Smooth muscle cell of the brain vasculature (primary cell): ENCODE data around the gene LCE6A.
A peak's percentile ranks its signal among the peaks of the same experiment; 100 is the strongest.

Experiments used
- DNase-seq: peaks from one replicate; pipeline ENCODE4 v3.0.0-alpha.2; 2012; ENCODE audit warnings: low read depth, low spot score

Gene LCE6A, protein sequence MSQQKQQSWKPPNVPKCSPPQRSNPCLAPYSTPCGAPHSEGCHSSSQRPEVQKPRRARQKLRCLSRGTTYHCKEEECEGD

DNA sequence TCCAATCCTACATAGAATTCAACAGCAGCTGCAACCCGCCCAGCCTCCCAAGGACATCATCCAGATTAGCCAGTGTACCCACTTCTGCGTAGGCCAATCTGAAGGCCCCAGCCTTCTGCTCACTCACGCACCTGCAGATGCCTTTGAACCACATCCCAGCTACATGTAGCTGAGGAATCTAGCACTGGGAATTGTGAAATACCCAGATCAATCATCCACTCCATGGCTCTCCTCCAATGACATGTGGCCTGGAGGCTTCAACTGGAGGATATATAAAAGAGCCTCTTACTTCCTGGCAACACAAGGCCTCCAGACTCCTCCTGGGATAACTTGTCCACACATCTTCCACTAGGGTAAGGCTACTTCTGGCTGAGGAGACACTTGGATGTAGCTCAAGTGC is at the start of gene LCE6A:
Gene LCE6A (plus strand): TSS at position 301 of the 400 bp plus-strand sequence. CDS start 665 bp downstream, outside the sequence.
- DNase-seq = no peak

DNA sequence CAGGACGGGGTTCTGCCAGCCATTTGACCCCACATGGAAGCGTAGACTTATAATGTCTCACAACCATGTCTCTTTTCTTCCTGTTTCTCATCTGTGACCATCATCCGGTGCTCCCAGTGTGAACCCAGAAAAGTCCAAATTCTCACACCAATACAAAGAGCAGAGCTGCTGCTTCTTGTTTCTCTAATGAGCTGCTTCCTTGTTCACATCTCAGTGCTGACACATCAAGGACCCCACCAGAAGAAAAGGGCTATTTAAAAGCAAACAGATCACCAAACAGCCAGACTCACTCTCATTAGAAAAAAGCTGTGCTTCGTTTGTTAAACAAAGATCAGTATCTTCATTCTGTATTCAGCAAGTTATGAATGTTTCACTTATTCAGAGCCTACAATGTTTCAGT is 47.0 kb upstream of the LCE6A start:
- no peak for DNase-seq

DNA sequence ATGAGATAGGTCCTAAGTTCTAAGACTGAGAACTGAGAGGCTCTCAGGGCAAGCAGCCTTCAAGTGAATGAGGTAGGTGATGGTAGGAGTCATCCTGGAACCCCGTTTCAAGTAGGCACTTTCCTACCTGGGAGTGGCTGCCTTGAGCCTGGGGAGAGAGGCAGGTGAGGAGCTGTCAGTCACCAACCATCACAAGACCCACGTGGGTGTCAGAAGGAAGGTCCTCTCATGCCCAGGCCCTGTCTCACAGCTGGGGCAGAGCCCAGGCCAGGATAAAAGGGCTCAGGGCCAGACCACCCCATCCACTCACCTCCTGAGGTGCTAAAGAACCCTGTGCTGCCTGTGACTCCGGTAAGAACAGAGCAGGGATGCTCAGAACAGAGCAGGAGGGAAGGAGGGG is 46.2 kb upstream of the LCE6A start, which contains the start of gene LCE1D:
Gene LCE1D (plus strand): TSS at position 301 of the 400 bp plus-strand sequence. CDS start 1,074 bp downstream, outside the sequence.
- no peak for DNase-seq

DNA sequence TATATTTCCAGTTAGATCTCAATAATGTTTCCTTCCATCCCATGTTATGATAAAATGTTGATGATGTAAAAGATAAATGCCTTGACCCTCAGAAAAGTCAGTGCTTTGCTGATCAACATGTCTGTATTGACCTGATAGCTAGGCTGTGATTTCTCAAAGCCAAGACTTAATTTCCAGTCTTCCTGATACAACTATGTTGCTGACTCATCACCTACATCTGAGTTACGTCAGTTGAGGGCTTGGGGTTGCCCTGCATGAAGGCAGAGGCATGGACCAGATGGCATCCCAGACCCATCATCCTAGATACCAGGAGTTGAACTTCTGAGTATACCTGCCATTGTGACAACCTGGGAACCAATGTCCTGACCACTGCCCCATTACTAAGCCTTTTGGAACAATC is 41.3 kb upstream of the LCE6A start:
- DNase-seq = no peak

DNA sequence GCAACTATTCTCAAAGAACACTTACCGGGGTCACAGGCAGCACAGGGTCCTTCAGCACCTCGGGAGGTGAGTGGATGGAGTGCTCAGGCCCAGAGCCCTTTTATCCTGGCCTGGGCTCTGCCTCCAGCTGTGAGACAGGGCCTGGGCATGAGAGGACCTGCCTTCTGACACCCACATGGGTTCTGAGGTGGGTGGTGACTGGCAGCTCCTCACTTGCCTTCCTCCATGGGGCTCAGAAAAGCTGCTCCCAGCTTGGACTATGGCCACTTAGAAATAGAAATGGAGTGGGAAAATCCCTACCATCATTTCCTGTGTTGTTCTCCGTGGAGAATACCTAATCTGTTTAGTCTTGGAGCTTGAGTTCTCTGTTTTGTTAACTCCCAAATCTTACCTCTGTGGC is 36.1 kb upstream of the LCE6A start, which contains the start of gene LCE1C:
Gene LCE1C (minus strand): TSS at position 76 of the 400 bp plus-strand sequence. CDS start 1,173 bp downstream, outside the sequence.
- no peak for DNase-seq

DNA sequence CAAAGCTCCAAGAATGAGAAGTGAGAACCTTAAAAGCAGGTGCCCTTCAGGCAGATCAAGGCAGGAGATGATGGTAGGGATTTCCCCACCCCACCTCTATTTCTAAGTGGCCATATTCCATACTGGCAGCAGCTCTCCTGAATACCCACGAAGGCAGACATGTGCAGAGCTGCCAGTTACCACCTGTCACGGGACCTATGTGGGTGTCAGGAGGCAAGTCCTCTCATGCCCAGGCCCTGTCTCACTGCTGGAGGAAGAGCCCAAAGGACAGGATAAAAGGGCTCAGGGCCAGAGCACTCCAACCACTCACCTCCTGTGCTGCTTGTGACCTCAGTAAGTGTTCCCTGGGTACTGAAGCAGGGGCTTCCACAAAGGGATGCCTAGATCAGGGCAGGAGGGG is 31.6 kb upstream of the LCE6A start:
- no peak for DNase-seq

DNA sequence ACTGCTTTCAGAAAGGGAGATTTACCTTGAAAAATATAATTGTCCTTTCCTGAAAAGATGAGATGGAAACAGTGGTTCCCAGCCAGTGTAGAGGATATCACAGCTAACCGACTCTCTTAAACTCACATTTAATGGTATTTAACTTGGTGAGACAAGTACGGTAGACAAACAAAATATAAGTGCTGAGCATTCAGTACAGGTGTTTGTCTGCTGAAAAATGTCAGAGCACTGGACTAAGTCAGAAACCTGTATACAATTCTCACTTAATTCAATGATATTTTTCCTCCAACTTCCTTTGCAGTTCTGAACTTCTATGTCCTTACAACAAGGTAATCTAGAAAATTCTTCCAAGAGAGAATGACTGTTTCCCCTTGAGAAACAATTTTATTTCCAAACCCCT is 31.0 kb upstream of the LCE6A start, which contains the start of gene LCE1B:
Gene LCE1B (plus strand): TSS at position 301 of the 400 bp plus-strand sequence. CDS start 476 bp downstream, outside the sequence.
- no peak for DNase-seq

DNA sequence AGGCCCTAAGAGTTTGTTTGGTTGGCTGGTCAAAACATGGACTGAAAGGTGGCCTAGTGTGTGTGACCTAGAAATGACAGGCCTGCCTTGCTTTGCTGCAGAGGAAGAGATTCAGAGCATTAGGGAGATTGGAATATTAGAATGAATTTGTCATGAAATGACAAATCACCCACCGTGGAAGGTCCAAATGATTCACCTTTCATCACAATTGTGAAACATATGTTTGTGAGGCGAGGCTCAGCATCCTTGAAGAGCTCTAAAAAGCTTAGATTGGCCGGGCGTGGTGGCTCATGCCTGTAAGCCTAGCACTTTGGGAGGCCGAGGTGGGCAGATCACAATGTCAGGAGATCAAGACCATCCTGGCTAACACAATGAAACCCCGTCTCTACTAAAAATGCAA is 25.3 kb upstream of the LCE6A start:
- DNase-seq = no peak

DNA sequence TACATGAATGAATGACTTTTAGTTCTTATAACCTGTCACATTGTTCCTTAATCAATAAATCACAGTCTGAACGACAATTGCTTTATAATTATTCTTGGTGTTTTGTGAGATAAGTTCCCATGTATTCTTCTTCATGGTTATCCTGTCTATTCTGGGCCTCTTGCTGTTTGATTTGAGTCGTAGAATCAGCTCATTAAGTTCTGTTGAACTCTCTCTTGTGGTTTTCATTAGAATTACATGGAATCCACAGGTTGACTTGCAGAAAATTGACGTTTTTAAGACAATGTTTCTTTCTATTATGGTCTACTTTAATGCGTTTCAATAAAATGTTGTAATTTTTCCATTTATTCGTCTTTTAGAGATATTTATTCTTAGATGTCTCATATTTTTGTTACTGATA is 19.4 kb upstream of the LCE6A start:
- no peak for DNase-seq

DNA sequence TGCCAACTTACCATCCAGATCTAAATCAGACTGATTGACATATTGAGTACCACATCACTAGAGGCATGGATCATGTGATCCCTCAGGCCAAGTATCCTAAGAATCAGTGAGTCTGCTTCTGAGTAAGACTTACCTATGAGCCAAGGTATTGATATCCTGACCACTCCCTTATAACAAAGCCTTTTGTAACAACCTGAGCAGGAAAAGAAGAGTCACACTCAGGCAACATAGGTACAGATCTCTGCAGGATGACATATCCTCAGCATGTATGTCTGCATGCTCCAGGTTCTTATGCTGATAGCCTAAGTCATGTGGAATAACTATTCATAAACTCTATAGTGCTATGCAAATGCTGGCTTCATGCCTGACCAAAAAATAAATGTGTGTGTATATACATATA is 17.7 kb upstream of the LCE6A start:
- DNase-seq = no peak

DNA sequence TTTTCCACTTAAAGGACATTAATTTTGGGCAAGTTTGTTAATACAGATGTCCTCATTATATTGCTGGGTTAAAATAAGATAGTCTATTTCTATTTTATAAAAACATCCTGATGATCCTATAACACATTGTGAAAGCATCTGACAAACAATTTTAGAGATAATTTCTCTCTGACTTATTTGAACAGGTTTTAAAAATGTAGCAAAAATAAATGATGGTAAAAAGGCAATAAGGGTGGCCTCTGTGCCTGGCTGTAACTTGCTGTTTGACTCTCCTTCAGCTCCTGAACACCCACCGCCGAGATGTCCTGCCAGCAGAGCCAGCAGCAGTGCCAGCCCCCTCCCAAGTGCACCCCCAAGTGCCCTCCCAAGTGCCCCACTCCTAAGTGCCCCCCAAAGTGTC is 15.5 kb upstream of the LCE6A start, which contains the start of gene LCE1A:
Gene LCE1A (plus strand): TSS at position 301 of the 400 bp plus-strand sequence. CDS start 0 bp downstream, at position 301.
- DNase-seq = no peak

DNA sequence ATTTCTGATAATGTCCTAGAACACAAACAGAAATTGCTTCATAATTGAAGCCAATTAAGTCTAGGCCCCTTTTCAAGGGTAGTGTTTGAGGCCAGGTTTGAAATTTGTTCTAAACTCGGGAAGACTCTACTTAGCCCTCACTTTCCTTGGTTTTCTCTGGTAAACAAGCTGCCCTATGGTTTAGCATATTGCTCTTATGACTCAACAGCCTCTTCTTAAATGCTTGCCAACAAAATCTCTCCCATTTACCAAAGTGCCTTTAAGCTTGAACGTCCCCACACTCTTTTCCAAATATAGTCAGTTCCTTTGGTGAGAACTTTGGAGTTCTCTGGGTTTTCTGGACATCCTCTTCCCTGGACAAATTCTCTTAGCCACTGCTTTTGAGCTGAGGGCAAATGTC is 5.8 kb upstream of the LCE6A start:
- no peak for DNase-seq

DNA sequence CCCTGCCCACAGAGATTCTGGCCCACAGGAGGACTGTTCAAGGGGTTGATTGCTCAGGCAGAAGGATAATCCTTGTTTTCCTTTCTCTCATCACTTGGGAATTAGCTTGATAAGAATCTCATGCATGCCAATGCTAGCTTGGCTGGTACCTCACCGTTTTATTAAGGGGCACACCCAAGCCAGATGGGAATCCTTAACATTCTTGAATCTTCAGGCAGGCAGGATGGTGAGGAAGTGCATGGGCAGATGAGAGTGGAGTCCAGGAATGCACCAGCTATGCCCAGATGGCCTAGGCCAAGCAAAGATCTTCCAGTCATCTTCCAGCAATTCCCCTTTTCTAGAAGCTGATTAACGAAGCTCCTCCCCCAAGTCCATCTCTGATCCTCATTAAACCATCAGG is 13.0 kb downstream of the LCE6A start:
- DNase-seq = no peak

DNA sequence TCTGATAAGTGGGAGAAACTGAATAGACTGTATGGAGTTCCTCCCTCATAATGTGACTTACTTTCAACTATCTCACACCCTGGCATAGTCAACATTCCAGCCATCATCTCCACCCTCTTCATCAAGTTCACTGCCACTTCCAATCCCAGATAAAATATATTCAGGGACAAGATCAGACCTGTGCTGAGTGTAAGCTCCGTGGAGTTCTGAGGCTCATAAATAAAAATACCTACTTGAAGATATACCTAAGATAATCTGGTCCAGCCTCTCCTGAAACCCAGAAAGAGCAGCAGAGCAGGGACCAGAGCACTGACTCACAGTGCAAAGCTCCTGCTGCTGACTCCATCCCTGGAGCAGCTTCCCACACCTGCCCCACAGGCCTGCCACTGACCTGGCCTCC is 15.4 kb downstream of the LCE6A start:
- no peak for DNase-seq

DNA sequence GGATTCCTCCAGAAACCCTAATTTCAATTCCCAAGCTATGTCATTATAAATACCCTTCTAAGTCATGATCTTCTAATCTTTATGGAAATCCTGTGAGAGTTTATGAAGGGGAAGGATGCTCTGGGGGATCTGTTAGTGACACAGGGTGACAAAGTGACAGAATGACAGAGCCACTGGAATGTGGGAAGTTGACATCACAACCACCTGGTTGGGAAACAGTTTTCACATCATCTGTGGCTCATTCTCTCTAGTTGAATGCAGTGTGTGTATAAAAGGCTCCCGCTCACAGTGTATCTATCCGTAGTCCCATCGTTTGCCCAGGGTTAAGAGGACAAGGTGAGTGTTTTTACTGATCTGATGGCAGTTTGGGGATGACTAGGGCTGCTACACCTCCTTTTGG is 17.0 kb downstream of the LCE6A start, which contains the start of gene LCE7A:
Gene LCE7A (plus strand): TSS at position 301 of the 400 bp plus-strand sequence. CDS start 702 bp downstream, outside the sequence.
- no peak for DNase-seq

DNA sequence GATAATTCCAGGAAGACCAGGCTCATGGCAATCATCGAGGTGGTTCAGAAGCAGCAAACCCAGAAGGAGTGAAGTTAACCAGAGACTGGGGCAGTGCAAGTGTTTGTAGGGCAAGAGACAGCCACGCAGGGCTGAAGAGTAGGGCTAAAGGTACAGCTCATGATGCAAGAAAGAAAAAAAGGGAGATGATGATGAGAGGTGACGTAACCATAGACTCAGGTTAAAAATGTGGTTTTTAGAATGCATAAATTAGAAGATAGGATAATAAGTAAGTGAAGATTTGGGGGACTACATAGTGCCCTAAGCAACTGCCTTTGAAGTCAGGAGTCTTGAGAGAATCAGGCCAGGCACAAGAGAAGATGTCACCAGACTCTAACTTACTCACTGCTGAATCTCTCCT is 17.5 kb downstream of the LCE6A start:
- no peak for DNase-seq

DNA sequence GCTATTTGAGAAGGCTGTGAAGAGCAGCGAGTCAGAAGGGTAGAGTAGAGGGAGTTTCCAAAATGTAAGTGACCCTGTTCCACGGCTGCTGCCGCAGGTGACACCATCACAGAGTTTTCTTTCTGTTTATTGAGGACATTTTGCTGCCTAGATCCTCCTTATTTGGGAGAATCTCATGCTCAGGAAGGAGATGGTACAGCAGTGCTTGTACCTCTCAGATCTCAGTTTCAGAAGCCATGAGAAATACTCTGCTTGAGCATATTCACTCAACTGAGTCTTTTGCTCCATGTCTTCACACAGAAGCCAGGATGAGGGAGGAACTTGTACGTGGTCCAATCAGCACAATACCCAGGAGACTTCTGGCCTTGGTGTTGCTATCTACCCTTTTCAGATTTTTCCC is 18.7 kb downstream of the LCE6A start:
- DNase-seq = no peak

DNA sequence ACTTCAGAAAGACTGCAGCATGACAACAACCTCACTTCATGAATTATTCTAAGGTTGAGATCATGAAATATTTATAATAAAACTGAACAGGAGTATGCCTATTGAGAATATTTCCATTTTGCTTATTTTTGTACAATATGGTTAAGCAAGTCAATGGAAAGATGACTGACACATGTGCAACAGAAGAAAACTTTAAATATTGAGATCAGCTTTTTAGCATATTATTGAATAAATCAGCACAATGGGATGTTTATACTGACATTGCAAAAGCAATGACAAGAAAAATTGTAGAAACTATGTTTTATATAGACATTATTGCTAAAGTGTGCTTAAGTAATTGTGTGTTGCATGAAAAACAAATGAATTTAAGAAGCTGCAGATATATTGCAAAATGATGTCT is 21.8 kb downstream of the LCE6A start:
- no peak for DNase-seq

DNA sequence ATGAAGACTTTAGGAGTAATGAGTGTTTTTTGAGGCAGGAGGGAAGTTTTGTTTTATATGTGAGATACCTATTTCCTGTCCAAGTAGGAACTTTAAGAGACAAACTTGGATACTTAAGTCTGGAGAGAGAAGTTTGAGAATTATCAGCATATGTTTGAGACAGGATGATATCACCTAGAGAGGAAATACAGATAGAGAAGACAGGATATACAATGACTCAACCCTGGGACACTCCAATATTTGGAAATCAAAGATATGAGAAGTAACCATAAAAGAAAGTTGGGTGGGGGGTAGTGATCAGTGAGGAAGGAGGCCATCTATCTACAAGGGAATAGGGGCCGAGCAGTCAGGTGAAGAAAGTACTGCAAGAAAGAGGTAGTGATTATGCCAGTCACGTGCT is 23.7 kb downstream of the LCE6A start:
- DNase-seq = no peak

DNA sequence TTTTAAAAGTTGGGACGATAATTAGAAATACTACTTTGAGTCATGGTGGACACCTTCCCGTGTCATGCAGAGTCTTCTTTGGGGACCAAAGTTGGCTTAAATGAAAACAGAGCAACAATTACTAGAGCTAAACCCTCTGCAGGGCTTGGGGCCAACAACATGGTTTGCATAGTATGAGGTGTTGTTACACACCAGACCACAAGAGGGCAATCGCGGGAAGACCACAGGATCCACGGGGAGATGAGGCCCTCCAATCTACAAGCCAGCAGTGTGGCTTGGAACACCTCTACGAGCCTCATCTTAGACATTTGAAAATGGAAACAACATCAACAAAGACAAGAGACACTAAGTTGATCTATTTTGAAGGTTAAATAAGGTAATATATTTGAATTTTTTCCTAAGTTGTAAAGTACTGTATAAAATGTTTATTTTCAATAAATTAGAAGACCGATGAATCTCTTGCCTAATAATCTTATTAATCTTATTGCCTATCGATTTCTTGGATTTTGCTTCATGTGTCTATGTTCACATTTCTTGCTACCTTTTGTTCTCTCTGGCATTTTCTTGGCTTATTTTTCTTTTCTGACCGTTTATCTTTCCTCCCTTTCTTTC is 27.3 kb downstream of the LCE6A start:
- peak; percentile 20 for DNase-seq

DNA sequence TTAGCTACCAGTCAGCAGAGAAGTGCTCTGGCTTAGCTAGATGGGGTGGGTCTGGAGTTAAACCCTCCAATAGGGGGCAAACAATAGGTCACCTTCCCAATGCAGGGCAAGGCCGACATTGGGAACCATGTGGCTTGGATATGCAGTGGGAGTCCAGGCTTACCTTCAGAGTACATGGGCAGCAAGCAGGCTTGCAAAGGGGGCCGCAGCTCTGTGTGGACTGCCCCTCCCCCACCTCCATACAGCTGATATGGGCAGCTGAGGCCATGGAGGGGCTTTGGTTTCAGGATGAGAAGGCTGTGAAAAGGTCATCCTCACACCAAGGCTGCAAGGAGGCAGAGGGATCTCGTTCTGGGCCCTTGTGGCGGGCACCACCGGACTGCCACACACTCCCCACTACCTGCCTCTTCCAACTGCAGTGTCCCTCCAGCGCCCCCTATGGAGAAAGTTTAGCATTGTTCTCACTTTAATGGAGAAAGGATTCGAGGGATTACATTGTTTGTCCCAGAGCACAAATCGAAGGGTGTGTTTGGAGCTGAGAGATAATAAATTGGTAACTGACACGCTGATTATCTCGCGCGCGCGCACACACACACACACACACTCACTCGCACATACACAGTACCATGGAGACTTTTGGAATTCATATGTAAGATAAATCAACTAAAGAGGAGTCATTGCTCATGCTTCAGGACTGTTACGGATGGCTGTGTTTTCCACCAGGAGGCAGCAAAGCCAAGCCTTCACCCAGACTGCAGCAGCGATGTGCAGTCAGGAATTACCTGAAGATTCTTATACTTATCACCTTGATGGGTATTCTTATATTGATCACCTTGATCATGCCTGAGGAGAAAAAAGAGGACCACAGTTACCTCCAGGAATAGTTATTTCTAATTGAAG is 28.4 kb downstream of the LCE6A start:
- no peak for DNase-seq

DNA sequence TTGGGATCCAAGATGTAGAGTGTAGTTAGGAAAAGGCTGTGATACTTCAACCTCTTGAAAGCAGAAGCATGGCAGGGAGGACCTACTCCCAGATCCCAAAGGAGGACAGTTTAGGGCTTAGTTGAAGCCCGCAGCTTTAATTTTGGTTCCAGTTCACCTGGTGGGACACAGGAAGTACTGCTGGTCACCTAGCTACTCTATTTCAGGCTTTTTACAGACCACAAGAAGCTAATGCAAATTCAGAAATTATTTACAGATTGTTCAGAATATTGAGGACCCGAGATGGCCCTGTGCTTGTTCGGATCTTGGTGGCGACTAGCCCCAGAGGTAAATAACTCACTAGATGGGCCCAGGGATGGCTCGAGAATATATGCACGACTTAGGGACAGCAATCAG is 29.1 kb downstream of the LCE6A start:
- DNase-seq = no peak
